IPS-15b (cell line): ENCODE data around the gene MRPL57.
A peak's percentile ranks its signal among the peaks of the same experiment; 100 is the strongest.
"Not testable (repeated sequence)": the region's sequence is repeated elsewhere in the genome, so short reads cannot be mapped to it uniquely, and the experiment has no call there.

ENCODE experiments used
- H3K27me3 ChIP-seq: one replicate; pipeline ENCODE4 v1.6.1; 2013; ENCODE audit warnings: low read length; ENCODE audit not compliant: control insufficient read depth, insufficient read depth
- H3K36me3 ChIP-seq: one replicate; pipeline ENCODE4 v1.6.1; 2013; ENCODE audit warnings: low read length; ENCODE audit not compliant: control insufficient read depth, insufficient read depth
- H3K4me1 ChIP-seq: one replicate; pipeline ENCODE4 v1.6.1; 2013; ENCODE audit warnings: mild to moderate bottlenecking, low read length; ENCODE audit not compliant: control insufficient read depth, insufficient read depth
- H3K4me3 ChIP-seq: one replicate; pipeline ENCODE4 v1.5.1; 2013; ENCODE audit warnings: low read depth, low read length
- H3K9ac ChIP-seq: one replicate; pipeline ENCODE4 v1.6.1; 2013; ENCODE audit warnings: low read depth, mild to moderate bottlenecking, low read length
- H3K9me3 ChIP-seq: one replicate; pipeline ENCODE4 v1.6.1; 2013; ENCODE audit warnings: mild to moderate bottlenecking, low read length; ENCODE audit not compliant: control insufficient read depth, insufficient read depth

Gene MRPL57

DNA sequence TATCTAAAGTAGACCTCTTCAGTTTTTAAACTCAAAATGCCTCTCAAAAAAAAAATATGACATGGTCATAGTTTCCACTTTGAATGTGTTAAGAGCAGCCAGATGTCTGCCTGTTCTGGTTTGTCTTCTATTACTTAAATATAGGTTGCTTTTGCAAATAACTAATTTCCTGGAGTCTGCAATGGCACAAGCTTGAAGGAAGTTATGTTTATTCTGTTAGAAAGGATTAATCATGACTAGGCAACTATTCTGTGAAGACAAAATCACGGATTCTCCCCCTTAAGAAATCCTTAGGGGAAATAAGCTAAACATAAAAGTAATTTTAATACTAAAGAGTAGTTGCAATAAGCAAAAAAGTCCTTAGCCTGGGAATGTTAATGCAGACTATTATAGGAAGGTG, 26.4 kb upstream of the MRPL57 start:
- Histone ChIP-seq H3K27me3 (no peaks in the 10 kb centered on the region), H3K36me3 (peaks cover 5% of the 10 kb centered on the region), H3K9ac (no peak overlapping the region), H3K4me1 (peaks cover 17% of the 10 kb centered on the region), H3K9me3 (no peaks in the 10 kb centered on the region), H3K4me3 (no peak overlapping the region)

DNA sequence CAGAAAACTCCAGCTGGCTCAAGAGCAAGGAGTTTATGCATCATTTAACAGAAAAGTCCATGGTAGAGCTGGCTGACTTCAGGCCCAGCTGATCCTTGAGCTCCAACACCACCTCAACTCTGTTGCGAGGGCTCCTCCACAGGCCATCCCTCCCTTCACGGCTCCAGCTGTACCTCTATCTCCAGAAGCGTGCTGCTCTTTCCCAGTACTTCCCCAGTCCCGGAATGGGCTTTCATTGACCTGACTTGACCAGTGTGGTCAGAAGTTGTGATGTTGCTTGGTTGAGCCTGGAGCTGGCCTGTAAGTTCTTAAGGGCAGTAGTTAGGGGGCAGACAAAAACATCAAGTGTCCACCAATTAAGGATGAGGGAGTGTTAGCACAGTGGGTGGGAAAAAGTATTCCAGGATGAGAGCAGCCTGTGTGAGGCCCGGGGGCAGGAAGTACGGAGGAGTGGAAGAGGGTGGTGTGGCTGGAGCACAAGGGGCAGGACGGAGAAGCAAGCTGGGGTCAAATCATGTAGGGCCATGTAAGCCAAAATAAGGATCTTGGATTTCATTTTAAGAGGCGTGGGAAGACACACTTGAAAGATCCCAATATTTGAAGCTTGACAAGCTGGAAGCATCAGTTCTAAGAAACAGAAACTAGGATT, 24.1 kb upstream of the MRPL57 start:
- Histone ChIP-seq H3K9ac (no peak overlapping the region), H3K4me3 (no peak overlapping the region), H3K4me1 (peaks cover 17% of the 10 kb centered on the region), H3K9me3 (no peaks in the 10 kb centered on the region), H3K27me3 (no peaks in the 10 kb centered on the region), H3K36me3 (peaks cover 10% of the 10 kb centered on the region)

DNA sequence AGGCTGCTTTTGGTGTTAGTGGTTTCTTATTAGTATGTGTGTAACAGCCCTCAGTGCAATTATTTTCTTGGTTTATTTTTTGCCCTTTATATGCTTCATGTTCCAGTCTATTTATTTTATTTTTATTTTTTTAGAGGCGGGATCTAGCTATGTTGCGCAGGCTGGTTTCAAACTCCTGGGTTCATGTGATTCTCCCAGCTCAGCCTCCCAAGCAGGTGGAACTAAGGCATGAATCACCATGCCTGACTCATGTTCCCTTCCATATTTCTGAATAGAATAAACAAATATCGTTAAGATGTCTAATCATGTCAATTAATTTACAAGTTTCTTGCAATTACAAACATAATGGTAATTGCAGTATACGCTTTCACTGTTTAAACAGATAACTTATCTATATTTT, 11.8 kb upstream of the MRPL57 start:
- H3K9ac ChIP-seq, result no peak overlapping the region
- no peaks in the 10 kb centered on the region for H3K27me3 ChIP-seq
- no peaks in the 10 kb centered on the region for H3K4me1 ChIP-seq
- H3K9me3 ChIP-seq, result no peaks in the 10 kb centered on the region
- H3K4me3 ChIP-seq, result no peak overlapping the region
- peaks cover 20% of the 10 kb centered on the region for H3K36me3 ChIP-seq

DNA sequence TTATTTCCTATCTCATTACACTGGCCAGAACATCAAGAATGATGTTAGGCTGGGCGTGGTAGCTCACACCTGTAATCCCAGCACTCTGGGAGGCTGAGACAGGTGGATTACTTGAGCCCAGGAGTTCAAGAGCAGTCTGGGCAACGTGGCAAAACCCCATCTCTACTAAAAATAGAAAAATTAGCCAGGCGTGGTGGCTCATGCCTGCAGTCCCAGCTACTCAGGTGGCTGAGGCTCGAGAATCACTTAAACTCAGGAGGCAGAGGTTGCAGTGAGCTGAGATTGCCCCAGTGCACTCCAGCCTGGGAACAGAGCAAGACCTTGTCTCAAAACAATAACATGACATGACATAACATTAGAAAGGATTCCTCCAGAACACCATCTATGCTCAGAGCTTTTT, 10.9 kb upstream of the MRPL57 start:
- peaks cover 21% of the 10 kb centered on the region for H3K36me3 ChIP-seq
- not testable (repeated sequence) for H3K9ac ChIP-seq, H3K27me3 ChIP-seq, H3K9me3 ChIP-seq, H3K4me1 ChIP-seq, H3K4me3 ChIP-seq

DNA sequence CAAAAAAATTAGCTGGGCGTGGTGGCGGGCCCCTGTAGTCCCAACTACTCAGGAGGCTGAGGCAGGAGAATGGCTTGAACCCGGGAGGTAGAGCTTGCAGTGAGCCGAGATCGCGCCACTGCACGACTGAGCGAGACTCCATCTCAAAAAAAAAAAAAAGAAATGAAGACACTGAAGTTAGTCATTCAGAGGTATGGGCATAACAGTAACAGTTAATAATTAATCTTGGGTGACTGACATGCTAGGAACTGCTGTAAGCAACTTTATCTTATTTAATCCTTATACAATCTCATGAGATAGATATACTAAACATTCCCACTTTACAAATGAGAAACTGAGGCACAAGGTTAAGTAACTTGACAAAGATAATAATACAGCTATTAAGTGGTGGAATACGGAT, 5.0 kb upstream of the MRPL57 start:
- Histone ChIP-seq H3K9me3 (no peaks in the 10 kb centered on the region), H3K27me3 (no peaks in the 10 kb centered on the region), H3K4me3 (no peak overlapping the region), H3K36me3 (peaks cover 15% of the 10 kb centered on the region), H3K4me1 (peaks cover 4% of the 10 kb centered on the region), H3K9ac (no peak overlapping the region)

DNA sequence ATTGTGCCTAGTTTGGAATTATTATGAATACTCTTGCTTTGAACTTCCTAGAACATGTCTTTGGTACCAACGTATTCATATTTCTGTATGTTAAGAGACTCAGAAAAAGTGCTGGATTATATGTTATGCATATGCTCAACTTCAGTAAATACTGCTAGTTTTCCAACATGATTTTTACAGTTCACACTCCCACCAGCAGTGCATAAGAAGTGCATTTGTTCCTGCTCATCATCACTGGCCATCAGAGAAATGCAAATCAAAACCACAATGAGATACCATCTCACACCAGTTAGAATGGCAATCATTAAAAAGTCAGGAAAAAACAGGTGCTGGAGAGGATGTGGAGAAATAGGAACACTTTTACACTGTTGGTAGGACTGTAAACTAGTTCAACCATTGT, 2.7 kb upstream of the MRPL57 start:
- not testable (repeated sequence) for H3K4me3 ChIP-seq, H3K27me3 ChIP-seq, H3K9ac ChIP-seq, H3K4me1 ChIP-seq, H3K9me3 ChIP-seq
- peaks cover 12% of the 10 kb centered on the region for H3K36me3 ChIP-seq

DNA sequence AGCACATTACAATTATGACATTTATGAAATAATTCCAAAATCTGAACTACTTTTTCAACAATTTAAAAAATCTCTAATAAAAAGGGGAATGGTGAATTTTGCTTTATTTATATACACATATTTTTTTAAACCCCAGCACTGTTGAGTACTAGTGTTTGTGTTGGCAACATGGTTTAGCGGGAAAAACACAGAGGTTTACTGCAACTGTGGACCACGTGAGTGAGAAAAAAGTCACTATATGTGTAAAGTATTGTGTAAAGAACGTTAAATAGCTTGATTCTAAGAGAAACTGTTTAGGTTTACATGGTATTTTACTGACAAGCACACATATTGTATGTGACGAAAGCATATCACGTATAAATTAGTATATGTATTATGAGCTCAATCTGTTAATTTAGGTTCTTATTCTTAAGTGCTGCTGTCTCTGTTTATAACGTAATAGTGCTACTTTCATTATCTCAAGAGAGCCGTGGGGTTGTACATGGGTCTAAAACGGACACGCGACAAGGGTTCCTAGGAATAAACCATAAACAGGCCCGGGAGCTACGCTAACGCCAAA, 723 bp upstream of the MRPL57 start:
- Histone ChIP-seq H3K27me3 (no peaks in the 10 kb centered on the region), H3K4me3 (peak overlapping the region; percentile 58), H3K9me3 (no peaks in the 10 kb centered on the region), H3K9ac (peak overlapping the region; percentile 98), H3K36me3 (peaks cover 5% of the 10 kb centered on the region), H3K4me1 (peaks cover 4% of the 10 kb centered on the region)

DNA sequence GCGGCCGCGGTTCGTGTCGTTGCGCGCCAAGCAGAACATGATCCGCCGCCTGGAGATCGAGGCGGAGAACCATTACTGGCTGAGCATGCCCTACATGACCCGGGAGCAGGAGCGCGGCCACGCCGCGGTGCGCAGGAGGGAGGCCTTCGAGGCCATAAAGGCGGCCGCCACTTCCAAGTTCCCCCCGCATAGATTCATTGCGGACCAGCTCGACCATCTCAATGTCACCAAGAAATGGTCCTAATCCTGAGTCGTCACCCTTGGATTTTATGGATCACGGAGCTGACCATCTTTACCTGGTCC, 475 bp downstream of the MRPL57 start:
- H3K4me3 ChIP-seq, result peak overlapping the region; percentile 58

DNA sequence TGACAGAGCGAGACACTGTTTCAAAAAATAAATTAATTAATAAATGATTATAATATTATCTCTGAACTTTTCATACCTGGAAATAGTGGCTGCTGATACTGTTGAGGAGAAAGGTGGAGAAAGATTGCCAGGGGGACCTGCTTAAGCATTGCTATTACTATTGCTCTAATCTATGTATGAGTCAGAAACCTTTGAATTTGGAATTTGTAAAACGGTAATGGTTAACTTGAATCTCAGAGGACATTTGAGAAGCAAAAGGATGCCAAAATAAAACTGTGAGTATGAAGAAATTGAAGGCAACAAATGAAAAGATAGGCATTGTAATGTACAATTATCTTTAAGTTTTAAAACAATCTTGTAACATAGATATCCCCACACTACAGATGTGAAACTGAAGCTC, 5.2 kb downstream of the MRPL57 start:
- Histone ChIP-seq H3K27me3 (no peaks in the 10 kb centered on the region), H3K9ac (no peak overlapping the region), H3K4me3 (no peak overlapping the region), H3K4me1 (no peaks in the 10 kb centered on the region), H3K36me3 (no peaks in the 10 kb centered on the region), H3K9me3 (no peaks in the 10 kb centered on the region)

More for the DNA sequence above, 475 bp downstream of the MRPL57 start:
- Histone ChIP-seq H3K27me3 (no peaks in the 10 kb centered on the region), H3K9ac (peak overlapping the region; percentile 98), H3K4me1 (peaks cover 4% of the 10 kb centered on the region), H3K9me3 (no peaks in the 10 kb centered on the region), H3K36me3 (no peaks in the 10 kb centered on the region)

DNA sequence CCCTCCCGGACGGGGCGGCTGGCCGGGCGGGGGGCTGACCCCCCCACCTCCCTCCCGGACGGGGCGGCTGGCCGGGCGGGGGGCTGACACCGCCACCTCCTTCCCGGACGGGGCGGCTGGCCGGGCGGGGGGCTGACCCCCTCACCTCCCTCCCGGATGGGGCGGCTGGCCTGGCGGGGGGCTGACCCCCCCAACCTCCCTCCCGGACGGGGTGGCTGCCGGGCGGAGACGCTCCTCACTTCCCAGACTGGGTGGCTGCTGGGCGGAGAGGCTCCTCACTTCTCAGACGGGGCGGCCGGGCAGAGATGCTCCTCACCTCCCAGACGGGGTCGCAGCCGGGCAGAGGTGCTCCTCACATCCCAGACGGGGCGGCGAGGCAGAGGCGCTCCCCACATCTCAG, 10.0 kb downstream of the MRPL57 start:
- H3K4me3 ChIP-seq, H3K27me3 ChIP-seq, H3K9me3 ChIP-seq, H3K36me3 ChIP-seq, H3K4me1 ChIP-seq, H3K9ac ChIP-seq: not testable (repeated sequence)

DNA sequence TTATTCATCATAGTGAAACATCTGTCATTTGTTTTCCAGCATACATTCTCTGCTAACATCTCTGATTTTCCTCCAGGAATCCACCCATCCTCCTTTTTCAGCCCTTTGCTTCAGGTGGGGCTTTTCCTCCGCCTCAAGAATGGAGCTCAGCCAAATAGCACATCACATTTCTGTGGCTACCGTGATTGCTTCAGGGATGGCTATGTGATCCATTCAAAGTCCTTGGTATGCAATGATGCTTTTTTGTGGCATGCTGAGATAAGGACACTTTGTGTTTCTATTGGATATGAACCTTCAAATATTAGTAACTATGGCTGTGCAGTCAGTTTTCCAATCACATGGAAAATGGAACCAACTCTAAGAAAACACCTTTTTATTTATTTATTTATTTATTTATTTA, 18.3 kb downstream of the MRPL57 start:
- not testable (repeated sequence) for H3K9ac ChIP-seq, H3K27me3 ChIP-seq, H3K9me3 ChIP-seq, H3K4me3 ChIP-seq, H3K4me1 ChIP-seq, H3K36me3 ChIP-seq

DNA sequence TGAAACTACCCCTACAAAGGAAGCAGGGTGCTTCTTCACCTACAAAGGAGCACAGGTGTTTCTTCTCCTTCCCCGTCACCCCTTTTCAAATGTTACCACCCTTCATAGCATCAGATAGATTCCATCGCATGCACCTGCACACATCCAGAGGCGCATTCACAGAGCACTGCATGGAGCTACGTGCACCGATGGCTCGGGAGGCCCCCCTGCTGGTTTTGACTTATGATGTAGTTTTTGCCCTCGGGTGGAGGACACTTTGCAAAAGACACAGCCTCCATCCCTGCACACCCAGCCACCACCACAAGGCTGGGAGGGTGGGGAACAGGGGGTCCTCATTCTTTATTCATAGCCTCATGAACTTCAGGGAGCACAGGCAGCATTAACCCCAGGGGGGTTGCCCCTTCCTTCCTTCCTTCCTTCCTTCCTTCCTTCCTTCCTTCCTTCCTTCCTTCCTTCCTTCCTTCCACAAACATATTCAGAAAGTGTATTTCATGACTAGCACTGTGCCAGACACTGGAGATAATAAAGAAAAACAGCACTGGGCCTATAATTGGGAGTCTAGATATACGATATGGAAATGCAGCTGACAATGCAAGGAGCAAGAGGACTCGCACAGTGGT, 21.3 kb downstream of the MRPL57 start:
- not testable (repeated sequence) for H3K36me3 ChIP-seq, H3K4me3 ChIP-seq, H3K9me3 ChIP-seq, H3K27me3 ChIP-seq, H3K9ac ChIP-seq, H3K4me1 ChIP-seq
